IMR-90 (cell line): ENCODE results near the gene SEMA4D. TPM values are rescaled to one million over a fixed set of nuclear protein-coding genes. Genes with fewer than 3 reads are reported as not detected.

Experiments
- ATAC-seq: fragments of 200-7000 bp; cut with Tn5 transposase; 2 replicates; pipeline ENCODE4 v1.9.1; 2020; ENCODE audit warnings: low read depth, mild to moderate bottlenecking, moderate library complexity
- BruUV-seq: library from RNA; stranded (reverse); fragments of 400-500 nt; replicated peaks from 2 replicates; lab custom pipeline; 2021; lab: Mats Ljungman, UMichigan
- CTCF ChIA-PET: fragments of 300-600 bp; formaldehyde crosslinking; extraction: SDS; loops from one replicate; lab custom pipeline; 2021; ENCODE audit warnings: antibody characterized with exemption; lab: Yijun Ruan, JAX
- POLR2A ChIA-PET: fragments of 300-600 bp; sonication (Branson Sonifier 250); formaldehyde crosslinking; loops from one replicate; lab custom pipeline; 2022; ENCODE audit warnings: antibody characterized with exemption; ENCODE audit not compliant: unreplicated experiment; lab: Charles Lee
- DNase-seq: peaks from one replicate; pipeline ENCODE4 v3.0.0; 2013
- H2AFZ ChIP-seq: replicated peaks from 2 replicates; pipeline ENCODE3; 2013; ENCODE audit warnings: low read length, mild to moderate bottlenecking; ENCODE audit not compliant: poor library complexity
- H2AK5ac ChIP-seq: 2 replicates; pipeline ENCODE4 v1.6.1; 2013; ENCODE audit warnings: low read depth, low read length, inconsistent platforms
- H2AK9ac ChIP-seq: replicated peaks from 2 replicates; pipeline ENCODE3; 2013; ENCODE audit warnings: mild to moderate bottlenecking, low read depth, low read length, moderate library complexity; ENCODE audit not compliant: poor library complexity
- H2BK120ac ChIP-seq: 2 replicates; pipeline ENCODE4 v1.6.1; 2013; ENCODE audit warnings: low read depth, low read length, inconsistent platforms
- H2BK15ac ChIP-seq: 3 replicates; pipeline ENCODE4 v1.6.1; 2013; ENCODE audit warnings: low read depth, low read length, inconsistent platforms
- H2BK20ac ChIP-seq: 2 replicates; pipeline ENCODE4 v1.6.1; 2013; ENCODE audit warnings: low read depth, mild to moderate bottlenecking, inconsistent platforms, low read length, moderate library complexity
- H2BK5ac ChIP-seq: 2 replicates; pipeline ENCODE4 v1.6.1; 2013; ENCODE audit warnings: mild to moderate bottlenecking, low read depth, low read length, inconsistent platforms; ENCODE audit not compliant: poor library complexity, severe bottlenecking
- H3K14ac ChIP-seq: replicated peaks from 2 replicates; pipeline ENCODE4 v1.6.1; 2013; ENCODE audit warnings: low read depth, low read length, inconsistent platforms
- H3K18ac ChIP-seq: 2 replicates; pipeline ENCODE4 v1.6.1; 2013; ENCODE audit warnings: low read depth, low read length, control low read depth
- H3K23ac ChIP-seq: 2 replicates; pipeline ENCODE4 v1.6.1; 2013; ENCODE audit warnings: low read depth, low read length, inconsistent platforms
- H3K27ac ChIP-seq: 2 replicates; pipeline ENCODE4 v1.5.1; 2013; ENCODE audit warnings: mild to moderate bottlenecking, control low read depth, low read length; ENCODE audit not compliant: insufficient read depth
- H3K27me3 ChIP-seq: 2 replicates; pipeline ENCODE4 v1.6.1; 2013; ENCODE audit warnings: low read length; ENCODE audit not compliant: control insufficient read depth, insufficient read depth
- H3K36me3 ChIP-seq: 2 replicates; pipeline ENCODE4 v1.6.1; 2013; ENCODE audit warnings: low read length, mixed read lengths; ENCODE audit not compliant: control insufficient read depth, insufficient read depth
- H3K4ac ChIP-seq: 2 replicates; pipeline ENCODE4 v1.6.1; 2013; ENCODE audit warnings: low read depth, low read length, inconsistent platforms
- H3K4me1 ChIP-seq: 2 replicates; pipeline ENCODE4 v1.6.1; 2013; ENCODE audit warnings: low read length, mixed read lengths; ENCODE audit not compliant: control insufficient read depth, insufficient read depth
- H3K4me2 ChIP-seq: 2 replicates; pipeline ENCODE4 v1.6.1; 2013; ENCODE audit warnings: low read depth, mild to moderate bottlenecking, control low read depth, low read length, moderate library complexity
- H3K4me3 ChIP-seq: 2 replicates; pipeline ENCODE4 v1.5.1; 2013; ENCODE audit warnings: low read depth, mild to moderate bottlenecking, control low read depth, low read length, moderate library complexity; ENCODE audit not compliant: insufficient read depth
- H3K56ac ChIP-seq: 2 replicates; pipeline ENCODE4 v1.6.1; 2013; ENCODE audit warnings: low read length, inconsistent platforms; ENCODE audit not compliant: insufficient read depth; ENCODE audit errors: extremely low read depth
- H3K79me1 ChIP-seq, 2 experiments: 2 replicates each; pipeline ENCODE4 v1.6.1; 2013; ENCODE audit warnings: low read length in 2 of 2, inconsistent platforms in 1 of 2, low read depth in 1 of 2
- H3K9ac ChIP-seq: 2 replicates; pipeline ENCODE4 v1.6.1; 2013; ENCODE audit warnings: low read depth, low read length, control low read depth
- H3K9me1 ChIP-seq: 2 replicates; pipeline ENCODE4 v1.6.1; 2013; ENCODE audit warnings: low read length, inconsistent platforms; ENCODE audit not compliant: insufficient read depth
- H3K9me3 ChIP-seq: 2 replicates; pipeline ENCODE4 v1.6.1; 2013; ENCODE audit warnings: low read length; ENCODE audit not compliant: control insufficient read depth, insufficient read depth
- H4K20me1 ChIP-seq: 2 replicates; pipeline ENCODE4 v1.6.1; 2013; ENCODE audit warnings: low read length, inconsistent platforms; ENCODE audit not compliant: insufficient read depth
- H4K5ac ChIP-seq: 2 replicates; pipeline ENCODE4 v1.6.1; 2013; ENCODE audit warnings: mild to moderate bottlenecking, low read depth, low read length, control low read depth
- H4K8ac ChIP-seq, 2 experiments: 2 replicates each; pipeline ENCODE4 v1.6.1; 2013; ENCODE audit warnings: low read depth in 2 of 2, low read length in 2 of 2, control low read depth in 1 of 2, inconsistent platforms in 1 of 2
- H4K91ac ChIP-seq: 2 replicates; pipeline ENCODE4 v1.6.1; 2013; ENCODE audit warnings: low read depth, low read length, inconsistent platforms; ENCODE audit not compliant: insufficient read depth
- CHD1 ChIP-seq: IDR thresholded peaks from 2 replicates; pipeline ENCODE4 v1.6.1; 2012; ENCODE audit warnings: low read depth, low read length, improper control_type of control experiment
- FOS ChIP-seq: fragments of 150-350 bp; IDR thresholded peaks from 2 replicates; pipeline ENCODE4 v1.6.1; 2016; ENCODE audit warnings: low read depth, low read length
- POLR2A ChIP-seq: IDR thresholded peaks from 2 replicates; pipeline ENCODE4 v1.6.1; 2012; ENCODE audit warnings: mild to moderate bottlenecking, low read depth, low read length
- RAD21 ChIP-seq: IDR thresholded peaks from 2 replicates; pipeline ENCODE4 v1.6.1; 2012; ENCODE audit warnings: low read length, improper control_type of control experiment
- WGBS, 2 experiments: methylation state at CpG; one replicate each; pipeline versions ENCODE4 v1.1.5 to v1.1.7; 2013; ENCODE audit warnings: missing lambda C conversion rate in 2 of 2; ENCODE audit not compliant: insufficient read length in 1 of 2; ENCODE audit errors: extremely low coverage in 2 of 2; 5-methylcytosine and 5-hydroxymethylcytosine counted together
- dilution Hi-C: fragments of 300-500 bp; cut with HindIII; formaldehyde crosslinking; loops from one replicate; pipeline ENCODE4 v1.14.3; 2018; ENCODE audit warnings: low sequenced_read_pairs; ENCODE audit not compliant: unreplicated experiment
- in situ Hi-C: fragments of 300-500 bp; cut with MboI; formaldehyde crosslinking; loops from 3 replicates; pipeline ENCODE4 v1.14.3; 2019; ENCODE audit warnings: low sequenced_read_pairs, inconsistent platforms, mixed read lengths
- intact Hi-C: fragments of 100-400 bp; cut with micrococcal nuclease; formaldehyde crosslinking; loops from 2 replicates; pipeline ENCODE4 v1.10.0; 2022
- polyA plus RNA-seq, 3 experiments: library from polyadenylated mRNA; depleted of rRNA; stranded (reverse); fragments of >200 nt; gene quantifications; 2 replicates each; pipeline ENCODE4 v1.2.3, GENCODE V29; 2012; ENCODE audit warnings: low replicate concordance in 1 of 3
- total RNA-seq: library from RNA; depleted of rRNA; stranded (reverse); fragments of >200 nt; gene quantifications from 2 replicates; pipeline ENCODE4 v1.2.3, GENCODE V29; 2012

Gene SEMA4D
- total and polyA plus RNA-seq, 2 of the 4 experiments (the other 2 are of a cell fraction): 0.90 to 1.5 TPM

- Histone ChIP-seq H2BK120ac (no peak overlapping the region), H2BK5ac (no peak overlapping the region), H4K91ac (no peak overlapping the region), H4K20me1 (no peaks in the 10 kb centered on the region), H3K27ac (no peak overlapping the region), H3K9me3 (peaks cover 3% of the 10 kb centered on the region; the same call in 1 of the 2 replicates), H3K14ac (no peak overlapping the region), H2BK15ac (no peak overlapping the region), H2BK20ac (no peak overlapping the region), H3K56ac (no peak overlapping the region), H3K18ac (no peak overlapping the region), H3K36me3 (no peaks in the 10 kb centered on the region), H4K8ac (no peak overlapping the region), H3K9ac (no peak overlapping the region), H3K4me3 (no peak overlapping the region), H2AK9ac (no peak overlapping the region), H3K27me3 (peaks cover 19% of the 10 kb centered on the region), H3K4me2 (no peak overlapping the region), H3K4ac (no peak overlapping the region), H3K23ac (no peak overlapping the region), H2AFZ (no peak overlapping the region), H3K9me1 (no peaks in the 10 kb centered on the region), H3K4me1 (peaks cover 4% of the 10 kb centered on the region; the same call in 1 of the 2 replicates), H3K79me1 (no peaks in the 10 kb centered on the region), H2AK5ac (no peak overlapping the region), H4K5ac (no peak overlapping the region)
- in situ Hi-C loops (no loop called here), intact Hi-C loops (no loop called here), dilution Hi-C loops (no loop called here)
- no CpG with 5 or more reads among the region's 6 CpGs for WGBS, 2 experiments
- no peak for DNase-seq
- ChIA-PET POLR2A (no interaction called here), CTCF (interaction anchor here (0.7 kb wide), 1 partner anchor 24 kb away, joined by 3 read pairs; no protein-coding TSS in a partner anchor)
- TF ChIP-seq RAD21: no peak
- TF ChIP-seq POLR2A: no peak
- no peak for TF ChIP-seq FOS
- no peak for TF ChIP-seq CHD1
- ATAC-seq: no peak
- BruUV-seq: no TSS peak
Measured at GRCh38 chr9:89524963-89525362, 27.1 kb upstream of the SEMA4D start.
